ENCODE measurements around the gene YJEFN3.

Gene YJEFN3

GRCh38 chr19:19505669-19506326 is 22.9 kb upstream of the YJEFN3 start:
- no peak for TF ChIP-seq TAF1 (IDR thresholded peaks at IDR 0.05; ENCODE audit: borderline replicate concordance, insufficient read depth, low read length)
- no peak for TF ChIP-seq REST (IDR thresholded peaks at IDR 0.05; ENCODE audit: insufficient read depth in 1 of 2, low read depth in 2 of 2, low read length in 2 of 2)

GRCh38 chr19:19506592-19506991 is 22.1 kb upstream of the YJEFN3 start:
- TF ChIP-seq SIN3A (IDR thresholded peaks at IDR 0.05; ENCODE audit: borderline replicate concordance, insufficient read depth, low read length) (no peak), FOXP2 (optimal IDR thresholded peaks at IDR 0.05; ENCODE audit: borderline replicate concordance, extremely low read depth, extremely low read length, insufficient read depth) (no peak), TAF1 (IDR thresholded peaks at IDR 0.05; ENCODE audit: borderline replicate concordance, insufficient read depth, low read length) (no peak), POLR2AphosphoS5 (IDR thresholded peaks at IDR 0.05; ENCODE audit: low read depth, low read length) (no peak), REST (IDR thresholded peaks at IDR 0.05; ENCODE audit: insufficient read depth in 1 of 2, low read depth in 2 of 2, low read length in 2 of 2) (no peak)

- TF ChIP-seq FOXP2 (optimal IDR thresholded peaks at IDR 0.05; ENCODE audit: borderline replicate concordance, extremely low read depth, extremely low read length, insufficient read depth) (no peak), SIN3A (IDR thresholded peaks at IDR 0.05; ENCODE audit: borderline replicate concordance, insufficient read depth, low read length) (no peak), TAF1 (IDR thresholded peaks at IDR 0.05; ENCODE audit: borderline replicate concordance, insufficient read depth, low read length) (no peak), POLR2AphosphoS5 (IDR thresholded peaks at IDR 0.05; ENCODE audit: low read depth, low read length) (no peak), REST (IDR thresholded peaks at IDR 0.05; ENCODE audit: insufficient read depth in 1 of 2, low read depth in 2 of 2, low read length in 2 of 2) (no peak)
Measured at GRCh38 chr19:19507354-19507753, 21.4 kb upstream of the YJEFN3 start.

GRCh38 chr19:19508217-19508616 is 20.5 kb upstream of the YJEFN3 start:
- no peak for TF ChIP-seq TAF1 (IDR thresholded peaks at IDR 0.05; ENCODE audit: borderline replicate concordance, insufficient read depth, low read length)
- TF ChIP-seq FOXP2 (optimal IDR thresholded peaks at IDR 0.05; ENCODE audit: borderline replicate concordance, extremely low read depth, extremely low read length, insufficient read depth) = no peak
- no peak for TF ChIP-seq SIN3A (IDR thresholded peaks at IDR 0.05; ENCODE audit: borderline replicate concordance, insufficient read depth, low read length)
- TF ChIP-seq REST (IDR thresholded peaks at IDR 0.05; ENCODE audit: insufficient read depth in 1 of 2, low read depth in 2 of 2, low read length in 2 of 2) = no peak
- TF ChIP-seq POLR2AphosphoS5 (IDR thresholded peaks at IDR 0.05; ENCODE audit: low read depth, low read length) = no peak

- no peak for TF ChIP-seq REST (IDR thresholded peaks at IDR 0.05; ENCODE audit: insufficient read depth in 1 of 2, low read depth in 2 of 2, low read length in 2 of 2)
- TF ChIP-seq TAF1 (IDR thresholded peaks at IDR 0.05; ENCODE audit: borderline replicate concordance, insufficient read depth, low read length) = no peak
- no peak for TF ChIP-seq FOXP2 (optimal IDR thresholded peaks at IDR 0.05; ENCODE audit: borderline replicate concordance, extremely low read depth, extremely low read length, insufficient read depth)
- no peak for TF ChIP-seq POLR2AphosphoS5 (IDR thresholded peaks at IDR 0.05; ENCODE audit: low read depth, low read length)
- TF ChIP-seq SIN3A (IDR thresholded peaks at IDR 0.05; ENCODE audit: borderline replicate concordance, insufficient read depth, low read length) = no peak
Measured at GRCh38 chr19:19510432-19510831, 18.3 kb upstream of the YJEFN3 start.

All from PFSK-1 (cell line).